Lung (tissue), 12 donors: Measurements from ENCODE around the gene FGB. TPM values are rescaled to one million over a fixed set of nuclear protein-coding genes. Genes with fewer than 3 reads are reported as not detected.

Experiments used
- ATAC-seq: fragments of 200-7000 bp; cut with Tn5 transposase; one replicate; pipeline ENCODE4 v1.9.1; 2020; ENCODE audit warnings: moderate number of reproducible peaks; ENCODE audit not compliant: insufficient read depth, low FRiP score
- DNase-seq, 3 donors: peaks; one replicate each; pipeline ENCODE4 v3.0.0-alpha.2; 2013 to 2017
- H3K27ac ChIP-seq, 2 donors: one replicate each; pipeline ENCODE4 v1.5.1; 2013; ENCODE audit warnings: mild to moderate bottlenecking in 2 of 2, moderate library complexity in 2 of 2, control low read depth in 1 of 2, inconsistent platforms in 1 of 2, low read depth in 1 of 2, low read length in 1 of 2
- H3K27me3 ChIP-seq, 3 donors: one replicate each; pipeline ENCODE4 v1.5.1; 2013; ENCODE audit warnings: low read length in 2 of 3; ENCODE audit not compliant: control insufficient read depth in 3 of 3, insufficient read depth in 3 of 3
- H3K36me3 ChIP-seq, 4 donors: one replicate each; pipeline ENCODE4 v1.5.1; 2013; ENCODE audit warnings: low read length in 4 of 4, mild to moderate bottlenecking in 1 of 4, moderate library complexity in 1 of 4; ENCODE audit not compliant: control insufficient read depth in 4 of 4, insufficient read depth in 4 of 4
- H3K4me1 ChIP-seq, 5 donors: one replicate each; pipeline ENCODE4 v1.5.1; 2013; ENCODE audit warnings: low read length in 5 of 5, mild to moderate bottlenecking in 2 of 5, moderate library complexity in 1 of 5; ENCODE audit not compliant: control insufficient read depth in 5 of 5, insufficient read depth in 5 of 5
- H3K4me3 ChIP-seq: one replicate; pipeline ENCODE4 v1.5.1; 2013; ENCODE audit warnings: mild to moderate bottlenecking, control low read depth, moderate library complexity
- H3K9ac ChIP-seq, 2 donors: one replicate each; pipeline ENCODE4 v1.5.1; 2013; ENCODE audit warnings: low read length in 2 of 2, control low read depth in 1 of 2; ENCODE audit not compliant: insufficient read depth in 1 of 2
- H3K9me3 ChIP-seq, 4 donors: one replicate each; pipeline ENCODE4 v1.5.1; 2013; ENCODE audit warnings: low read length in 3 of 4, mild to moderate bottlenecking in 1 of 4, moderate library complexity in 1 of 4; ENCODE audit not compliant: control insufficient read depth in 4 of 4, insufficient read depth in 3 of 4
- CTCF ChIP-seq: IDR thresholded peaks from 2 replicates; pipeline ENCODE4 v1.5.1; 2012; ENCODE audit warnings: mild to moderate bottlenecking; ENCODE audit errors: control extremely low read depth, extremely low read depth
- WGBS, 2 donors: extraction: QIAGEN DNeasy Blood & Tissue Kit; methylation state at CpG; one replicate each; pipeline ENCODE4 v1.1.7; 2013; 5-methylcytosine and 5-hydroxymethylcytosine counted together
- polyA plus RNA-seq, 2 donors: library from polyadenylated mRNA; stranded (reverse); fragments of 200-250 nt; gene quantifications; one replicate each; pipeline ENCODE4 v1.2.1, GENCODE V29; 2013
- total RNA-seq, 2 donors: library from RNA; depleted of rRNA in 1 of 2; stranded (reverse); fragments of >200 nt in 1 of 2; gene quantifications; one replicate each; pipeline ENCODE4 v1.2.1, GENCODE V29; 2014 to 2021
- donor health status: control.
- donor health status: control.
- donor health status: Bipolar disorder and iron deficiency.
- donor health status: healthy.
- donor health status: DM: yes; HTN: yes; CAD: no.

The FGB gene
- total and polyA plus RNA-seq, 4 donors: 0.28 to 1.8 (median 0.34) TPM

GRCh38 chr4:154528869-154529268, 33.9 kb upstream of the FGB start:
- Histone ChIP-seq H3K9ac (no peak overlapping the region), H3K4me1 (peaks cover 0 to 6% (median 3%) of the 10 kb centered on the region in 5 donors), H3K36me3 (no peaks in the 10 kb centered on the region), H3K27me3 (no peaks in the 10 kb centered on the region), H3K27ac (no peak overlapping the region), H3K4me3 (no peak overlapping the region), H3K9me3 (no peaks in the 10 kb centered on the region)
- DNase-seq: peak in 2 of 3 donors; percentile 54 to 63
- TF ChIP-seq CTCF: no peak
- WGBS, 2 donors: 41 to 74% methylated on average over 2 of the region's 2 CpGs
- peak; percentile 49 for ATAC-seq

DNA sequence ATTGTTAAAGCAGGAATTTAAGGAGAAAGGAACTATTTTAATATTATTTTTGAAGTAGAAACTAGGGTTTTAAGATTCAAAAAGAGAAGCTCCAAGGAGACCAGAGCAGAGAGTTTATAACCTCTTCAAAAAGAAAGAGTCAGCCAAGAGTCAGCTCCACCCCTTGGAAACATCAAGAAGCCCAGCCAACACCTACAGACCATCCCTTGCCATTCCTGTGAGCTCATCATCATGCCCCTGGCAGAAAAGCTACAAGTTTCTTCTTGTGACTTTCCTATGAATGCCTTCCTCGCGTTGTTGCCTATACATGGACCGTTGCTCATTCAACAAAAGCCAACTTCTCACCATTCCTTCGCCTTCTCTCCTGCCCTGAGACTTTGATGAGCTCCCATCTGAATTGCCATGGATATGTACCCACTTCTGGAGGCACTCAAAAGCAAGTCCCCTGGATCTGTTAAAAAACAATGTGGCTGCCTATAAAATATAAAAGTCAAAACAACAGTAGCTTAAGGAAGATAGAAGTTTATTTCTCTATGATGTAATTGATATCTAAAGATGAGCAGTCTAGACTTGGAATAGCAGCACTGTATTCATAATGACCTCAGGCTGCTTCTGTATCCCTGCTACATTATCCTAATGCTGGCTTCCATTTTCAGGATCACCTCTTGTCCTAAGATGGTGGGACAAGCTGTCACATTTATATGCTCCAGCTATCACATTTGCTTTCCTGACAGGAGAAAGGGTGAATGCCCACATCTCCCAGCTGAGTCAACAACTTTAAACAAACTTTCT, 32.9 kb upstream of the FGB start:
- H3K9me3 ChIP-seq: no peaks in the 10 kb centered on the region
- H3K4me3 ChIP-seq: no peak overlapping the region
- no peaks in the 10 kb centered on the region for H3K36me3 ChIP-seq
- H3K4me1 ChIP-seq: peaks cover 0 to 6% (median 3%) of the 10 kb centered on the region in 5 donors
- no peak for TF ChIP-seq CTCF
- no peaks in the 10 kb centered on the region for H3K27me3 ChIP-seq
- DNase-seq (peak in 2 of 3 donors; percentile 32 to 40), ATAC-seq (no peak)
- H3K9ac ChIP-seq: no peak overlapping the region
- H3K27ac ChIP-seq: no peak overlapping the region
- WGBS, 2 donors: 89 to 94% methylated on average over 4 of the region's 4 CpGs

- no peaks in the 10 kb centered on the region for H3K27me3 ChIP-seq
- no peak overlapping the region for H3K9ac ChIP-seq
- DNase-seq (no peak), ATAC-seq (no peak)
- H3K4me1 ChIP-seq: peaks cover 0 to 5% (median 0%) of the 10 kb centered on the region in 5 donors
- H3K36me3 ChIP-seq: peaks cover 6 to 19% (median 14%) of the 10 kb centered on the region in 4 donors
- H3K4me3 ChIP-seq: no peak overlapping the region
- no peak for TF ChIP-seq CTCF
- no peaks in the 10 kb centered on the region for H3K9me3 ChIP-seq
- H3K27ac ChIP-seq: no peak overlapping the region
- WGBS, 2 donors: 92 to 95% methylated on average over 1 of the region's 1 CpG
Observed at GRCh38 chr4:154534296-154534695, 28.5 kb upstream of the FGB start.
